ENCODE results near the gene PDZD4.

PDZD4 gene, protein sequence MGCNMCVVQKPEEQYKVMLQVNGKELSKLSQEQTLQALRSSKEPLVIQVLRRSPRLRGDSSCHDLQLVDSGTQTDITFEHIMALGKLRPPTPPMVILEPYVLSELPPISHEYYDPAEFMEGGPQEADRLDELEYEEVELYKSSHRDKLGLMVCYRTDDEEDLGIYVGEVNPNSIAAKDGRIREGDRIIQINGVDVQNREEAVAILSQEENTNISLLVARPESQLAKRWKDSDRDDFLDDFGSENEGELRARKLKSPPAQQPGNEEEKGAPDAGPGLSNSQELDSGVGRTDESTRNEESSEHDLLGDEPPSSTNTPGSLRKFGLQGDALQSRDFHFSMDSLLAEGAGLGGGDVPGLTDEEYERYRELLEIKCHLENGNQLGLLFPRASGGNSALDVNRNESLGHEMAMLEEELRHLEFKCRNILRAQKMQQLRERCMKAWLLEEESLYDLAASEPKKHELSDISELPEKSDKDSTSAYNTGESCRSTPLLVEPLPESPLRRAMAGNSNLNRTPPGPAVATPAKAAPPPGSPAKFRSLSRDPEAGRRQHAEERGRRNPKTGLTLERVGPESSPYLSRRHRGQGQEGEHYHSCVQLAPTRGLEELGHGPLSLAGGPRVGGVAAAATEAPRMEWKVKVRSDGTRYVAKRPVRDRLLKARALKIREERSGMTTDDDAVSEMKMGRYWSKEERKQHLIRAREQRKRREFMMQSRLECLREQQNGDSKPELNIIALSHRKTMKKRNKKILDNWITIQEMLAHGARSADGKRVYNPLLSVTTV

GRCh38 chrX:153829799-153830639 lies at the start of gene PDZD4:
Gene PDZD4 (minus strand): TSS chrX:153830544. CDS start chrX:153830298, 246 bp downstream.
- no peak for DNase-seq

DNA sequence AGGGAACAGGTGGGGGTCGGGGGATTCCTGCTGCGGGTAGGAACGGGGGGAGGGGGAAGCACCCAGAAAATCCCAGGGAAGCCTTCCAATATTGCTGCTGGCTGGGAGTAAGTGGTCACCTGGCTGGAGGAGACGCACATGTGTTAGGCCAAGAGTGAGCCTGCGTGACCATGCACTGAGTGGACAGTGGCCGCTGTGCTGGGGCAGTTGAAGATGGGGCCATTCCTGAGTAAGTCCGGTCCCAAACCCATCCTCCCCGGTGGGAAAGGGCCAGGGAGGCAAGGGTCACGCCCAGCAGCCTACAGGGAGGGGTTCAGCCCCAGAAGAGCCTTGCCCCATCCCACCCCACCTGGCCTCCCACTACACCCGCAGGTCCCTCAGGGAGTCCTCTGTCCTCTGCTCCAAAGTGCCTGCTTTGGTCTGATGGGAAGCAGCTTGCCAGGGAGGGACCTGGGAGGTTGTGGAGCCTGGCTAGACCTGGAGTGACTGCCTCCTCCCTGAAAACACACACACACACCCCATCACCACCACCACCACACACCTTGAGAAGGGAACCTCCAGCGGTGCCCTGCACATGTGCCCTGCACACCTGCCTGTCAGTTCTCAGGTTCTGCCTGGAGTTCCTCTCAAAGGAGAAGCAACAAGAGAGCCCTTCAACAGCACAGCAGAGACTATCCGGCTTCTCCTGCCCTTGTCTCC lies 49.5 kb upstream of the PDZD4 start:
- DNase-seq, result no peak

- no peak for DNase-seq
These were observed 48.8 kb upstream of the PDZD4 start for GRCh38 chrX:153878969-153879653.

- DNase-seq, result no peak
These were observed 48.0 kb upstream of the PDZD4 start for GRCh38 chrX:153878345-153878744.

DNA sequence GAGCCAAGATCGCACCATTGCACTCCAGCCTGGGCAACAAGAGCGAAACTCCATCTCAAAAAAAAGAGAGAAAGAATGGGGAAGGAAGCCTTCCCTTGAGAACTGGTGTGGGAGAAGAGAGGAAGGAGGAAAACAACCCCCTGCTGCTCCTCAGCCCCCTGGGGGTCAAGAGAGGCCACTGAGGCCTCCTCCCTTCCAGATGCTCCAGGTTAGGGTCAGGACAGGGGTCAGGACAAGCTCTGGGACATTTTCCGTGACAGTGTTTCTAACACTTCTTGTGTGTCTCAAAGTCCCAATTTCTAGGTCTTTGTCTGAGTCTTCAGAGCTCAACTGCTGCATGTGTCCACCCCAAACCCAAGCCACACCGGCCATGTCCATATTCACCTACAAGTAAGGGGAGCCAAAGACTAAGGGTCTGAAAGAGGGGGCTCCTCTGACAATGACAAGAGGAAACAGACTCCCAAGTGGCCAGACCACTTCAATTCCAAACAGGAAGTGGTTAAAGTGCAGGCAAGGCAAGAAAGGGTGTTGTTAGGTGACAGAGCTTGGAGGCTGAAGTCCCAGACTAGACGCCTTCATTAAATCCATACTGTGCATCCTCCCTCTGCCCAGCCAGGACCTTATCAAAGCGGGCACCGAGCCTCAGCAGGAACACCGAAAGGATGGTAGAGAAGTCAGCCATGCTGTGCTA lies 47.4 kb upstream of the PDZD4 start:
- DNase-seq, result no peak

- DNase-seq, result no peak
These were observed 45.8 kb upstream of the PDZD4 start for GRCh38 chrX:153876112-153876491.

DNA sequence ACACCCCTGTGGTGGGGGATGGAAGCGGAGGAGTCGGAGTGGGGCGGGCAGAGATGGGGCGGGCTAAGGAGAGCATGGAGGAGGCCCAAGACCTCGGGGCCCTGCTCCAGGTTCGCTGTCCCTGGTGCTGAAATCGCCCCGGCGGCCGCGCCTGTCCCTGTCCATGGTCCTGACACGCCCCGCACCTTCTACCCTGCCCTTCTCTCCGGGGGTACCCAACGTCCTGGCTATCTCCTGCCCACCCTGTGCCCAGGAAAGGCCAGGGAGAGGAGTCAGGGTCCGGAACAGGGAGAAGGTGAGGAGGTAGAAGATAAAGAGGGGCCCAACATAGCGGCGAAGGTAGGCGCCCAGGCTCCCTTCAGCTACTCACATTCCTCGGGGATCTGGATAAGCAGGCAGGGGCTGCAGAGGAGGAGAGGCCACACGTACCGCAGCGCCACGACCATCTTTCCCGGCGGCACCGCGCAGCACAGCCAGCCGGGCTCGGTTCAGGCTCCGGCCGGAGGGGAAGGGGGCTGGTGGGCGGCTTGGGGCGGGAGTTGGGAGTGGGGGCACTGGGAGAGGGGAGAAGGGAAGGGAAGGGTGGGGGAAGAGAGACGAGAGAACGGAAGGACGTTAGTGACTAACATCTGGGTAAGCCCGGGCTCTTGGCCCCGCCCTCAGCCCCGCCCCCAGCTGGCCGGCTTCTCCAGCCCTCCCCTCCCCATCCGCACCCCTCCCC lies 45.2 kb upstream of the PDZD4 start:
- DNase-seq, result no peak

- DNase-seq, result no peak
These were observed 44.2 kb upstream of the PDZD4 start for GRCh38 chrX:153874366-153875125.

DNA sequence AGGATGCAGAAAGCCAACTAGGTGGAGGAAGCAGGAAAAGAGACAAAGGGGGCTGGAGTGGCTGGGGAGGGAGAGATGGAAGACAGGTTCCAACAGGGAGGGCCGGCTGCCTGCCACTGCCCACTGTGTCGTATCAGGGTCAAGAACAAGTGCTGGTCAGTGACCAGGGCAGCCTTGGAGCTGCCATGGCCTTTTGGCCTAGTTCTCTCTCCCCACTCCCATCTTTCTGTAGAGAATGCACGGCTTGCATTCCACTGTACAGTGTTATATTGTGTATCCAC lies 43.7 kb upstream of the PDZD4 start:
- no peak for DNase-seq

DNA sequence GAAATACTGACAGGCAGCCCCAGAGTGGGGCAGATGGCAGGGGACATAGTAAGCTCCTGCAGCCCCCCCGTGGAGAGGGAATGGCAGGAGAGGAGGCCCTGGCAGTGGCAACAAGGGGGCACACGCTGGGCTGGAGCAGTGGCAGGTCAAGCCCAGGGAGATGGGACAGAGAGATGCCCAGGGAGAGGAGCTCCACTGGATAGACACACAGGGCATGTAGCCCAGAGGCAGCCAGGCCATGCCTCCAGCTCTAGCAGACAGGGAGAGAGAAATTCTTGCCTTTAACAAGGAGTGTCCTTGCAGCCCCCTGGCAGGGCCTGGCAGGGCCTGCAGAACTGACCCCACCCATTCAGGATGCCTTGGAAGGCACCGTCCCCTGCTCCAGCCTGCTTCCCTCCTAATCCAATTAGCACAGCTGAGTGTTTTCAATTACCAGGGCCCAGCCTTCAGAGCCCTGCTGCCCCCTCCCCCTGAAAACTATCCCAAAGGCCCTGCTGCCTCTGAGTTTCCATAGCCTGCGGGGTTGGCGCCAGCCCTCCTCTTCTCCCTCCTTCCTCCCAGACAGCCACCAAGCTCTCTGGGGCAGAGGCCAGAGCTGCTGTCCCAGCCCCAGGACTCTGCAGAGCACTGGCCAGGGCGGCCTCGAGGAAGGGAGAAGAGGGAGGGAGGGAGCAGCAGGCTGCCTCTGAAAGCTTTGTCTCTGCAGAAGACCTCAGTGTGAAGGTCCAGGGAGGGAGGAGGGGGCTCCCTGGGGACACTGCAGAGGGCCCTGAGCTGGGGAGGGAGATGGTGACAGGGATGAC lies 43.1 kb upstream of the PDZD4 start:
- DNase-seq, result no peak

- DNase-seq, result no peak
These were observed 41.9 kb upstream of the PDZD4 start for GRCh38 chrX:153871946-153872878.

- no peak for DNase-seq
These were observed 41.1 kb upstream of the PDZD4 start for GRCh38 chrX:153871451-153871850.

DNA sequence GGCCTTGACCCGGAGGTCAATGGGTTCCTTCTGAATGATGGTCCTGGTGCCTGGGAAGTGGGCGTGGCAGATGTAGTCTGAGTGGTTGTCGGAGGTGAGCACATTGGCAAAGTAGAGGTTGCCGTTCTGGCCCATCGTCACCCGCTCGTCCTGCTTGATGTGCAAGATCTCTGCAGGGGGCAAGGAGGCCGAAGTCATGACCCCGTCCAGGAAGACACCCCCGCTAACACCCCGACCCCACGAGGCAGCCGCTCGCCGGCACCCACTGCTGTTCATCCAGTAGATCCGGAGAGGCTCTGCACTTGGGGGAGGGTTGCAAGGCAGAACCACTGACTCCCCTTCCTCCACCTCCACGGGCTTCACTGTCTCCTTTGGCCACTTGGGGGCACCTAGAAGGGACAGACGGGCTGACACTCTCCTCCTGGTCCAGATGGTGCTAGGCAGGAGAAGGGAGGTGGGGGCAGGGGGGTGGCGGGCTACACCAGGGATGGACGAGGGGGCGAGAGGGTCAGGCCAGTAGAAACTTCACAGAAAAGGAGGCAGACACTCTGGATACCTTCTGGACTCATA lies 40.5 kb upstream of the PDZD4 start:
- DNase-seq, result no peak

DNA sequence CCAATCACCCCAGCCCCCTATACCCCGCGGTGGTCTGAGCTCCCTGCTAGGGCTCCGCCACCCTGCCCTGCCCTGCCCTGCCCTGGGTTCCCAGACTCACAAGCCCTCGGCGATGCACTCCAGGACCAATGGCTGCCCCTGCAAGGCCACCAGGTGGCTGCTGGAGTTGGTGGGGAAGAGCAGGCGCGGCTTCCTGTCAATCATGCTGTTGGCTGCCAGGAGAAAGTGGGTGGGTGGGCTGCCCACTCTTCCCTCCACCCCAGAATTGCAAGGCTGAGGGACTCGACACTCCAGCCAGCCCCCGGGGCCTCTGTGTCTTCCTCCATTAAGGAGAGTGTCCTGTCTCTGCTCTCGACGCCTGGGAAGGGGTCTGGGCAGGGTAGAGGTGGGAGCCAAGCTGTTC lies 39.9 kb upstream of the PDZD4 start:
- DNase-seq, result no peak

DNA sequence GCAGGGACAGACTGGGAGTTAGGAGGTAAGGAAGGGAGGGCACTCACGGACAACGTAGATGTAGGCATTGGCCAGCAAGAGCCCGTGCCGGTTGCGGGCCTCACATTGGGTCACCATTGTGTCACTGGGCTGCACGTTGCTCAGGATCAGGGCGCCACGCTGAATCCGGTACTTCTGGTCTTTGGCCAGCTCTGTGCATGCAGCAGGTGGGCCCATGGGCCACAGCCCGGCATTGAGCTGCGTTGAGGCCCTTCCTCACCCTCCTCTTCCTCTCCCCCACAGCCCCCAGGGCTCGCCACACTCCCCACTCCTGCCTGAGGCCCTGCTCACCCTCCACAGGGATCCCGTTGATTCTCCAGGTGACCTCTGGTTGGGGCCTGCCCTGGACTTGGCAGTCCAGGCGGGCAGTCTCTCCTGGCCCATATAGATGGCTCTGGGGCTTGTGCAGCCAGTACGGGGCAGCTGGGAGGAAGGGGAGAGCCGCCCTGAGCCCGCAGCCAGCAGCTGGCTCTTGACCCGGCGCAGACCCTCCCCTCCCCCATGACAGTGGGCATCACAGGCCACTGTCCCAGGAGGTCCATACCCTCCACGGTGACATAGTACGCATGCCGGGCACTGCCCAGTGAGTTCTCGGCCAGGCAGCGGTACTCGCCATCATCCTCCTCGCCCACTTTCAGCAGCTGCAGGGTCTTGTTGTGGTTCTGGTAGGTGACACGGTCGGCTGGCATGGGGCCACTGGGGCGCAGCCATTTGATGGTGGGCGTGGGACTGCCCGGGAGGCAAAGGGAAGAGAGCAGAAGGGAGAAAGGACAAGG lies 39.3 kb upstream of the PDZD4 start:
- DNase-seq, result no peak

- no peak for DNase-seq
These were observed 38.5 kb upstream of the PDZD4 start for GRCh38 chrX:153868576-153869472.

All from NCI-H2029 (cell line).